GM19023 (cell line): ENCODE results near the gene NGEF.
"Not testable (repeated sequence)": the region's sequence is repeated elsewhere in the genome, so short reads cannot be mapped to it uniquely, and the experiment has no call there.

Source experiments
- ATAC-seq: cut with Tn5 transposase; IDR thresholded peaks from one replicate; pipeline ENCODE4 v1.9.1; 2021; ENCODE audit warnings: mild to moderate bottlenecking, moderate library complexity; ENCODE audit not compliant: unreplicated experiment

NGEF gene

GRCh38 chr2:233023007-233023760 is 10.1 kb upstream of the NGEF start:
- ATAC-seq = no peak

- ATAC-seq = no peak
Observed at GRCh38 chr2:233022561-233022960, 9.5 kb upstream of the NGEF start.

- no peak for ATAC-seq
Observed at GRCh38 chr2:233021771-233022170, 8.7 kb upstream of the NGEF start.

- no peak for ATAC-seq
Observed at GRCh38 chr2:233020454-233020853, 7.4 kb upstream of the NGEF start.

- ATAC-seq = not testable (repeated sequence)
Observed at GRCh38 chr2:233019610-233020009, 6.6 kb upstream of the NGEF start.

GRCh38 chr2:233017947-233018346 is 4.9 kb upstream of the NGEF start:
- ATAC-seq = no peak

- no peak for ATAC-seq
Observed at GRCh38 chr2:233015019-233015645, 2.1 kb upstream of the NGEF start.

- no peak for ATAC-seq
Observed at GRCh38 chr2:233013650-233014049, 594 bp upstream of the NGEF start.

- ATAC-seq = no peak
Observed at GRCh38 chr2:233012301-233012971, 620 bp downstream of the NGEF start.

GRCh38 chr2:233011702-233012131 is 1.3 kb downstream of the NGEF start:
- ATAC-seq = no peak

- ATAC-seq = no peak
Observed at GRCh38 chr2:233011268-233011650, 1.8 kb downstream of the NGEF start.

GRCh38 chr2:233010569-233011267 is 2.3 kb downstream of the NGEF start:
- no peak for ATAC-seq

GRCh38 chr2:233009661-233010060 is 3.4 kb downstream of the NGEF start:
- ATAC-seq = no peak

- no peak for ATAC-seq
Observed at GRCh38 chr2:233007739-233008138, 5.3 kb downstream of the NGEF start.

GRCh38 chr2:233007270-233007669 is 5.8 kb downstream of the NGEF start:
- ATAC-seq = no peak

- ATAC-seq = no peak
Observed at GRCh38 chr2:233006648-233007047, 6.4 kb downstream of the NGEF start.

- ATAC-seq = no peak
Observed at GRCh38 chr2:233005096-233005495, 8.0 kb downstream of the NGEF start.

- no peak for ATAC-seq
Observed at GRCh38 chr2:233003658-233004555, 9.1 kb downstream of the NGEF start.

GRCh38 chr2:233002829-233003657 is 10.0 kb downstream of the NGEF start:
- no peak for ATAC-seq
